KMS-11 (cell line): ENCODE measurements around the gene MOV10.

Experiments
- H2AFZ ChIP-seq: fragments of 200-600 bp; sonication (generic); 2 replicates; pipeline ENCODE4 v1.6.1; 2016; ENCODE audit warnings: antibody characterized with exemption, mixed run types, low read depth
- H3K27ac ChIP-seq: fragments of 200-600 bp; sonication (generic); 2 replicates; pipeline ENCODE4 v1.6.1; 2016; ENCODE audit warnings: mild to moderate bottlenecking, mixed run types
- H3K27me3 ChIP-seq: fragments of 200-600 bp; sonication (generic); 2 replicates; pipeline ENCODE4 v1.6.1; 2017; ENCODE audit warnings: mild to moderate bottlenecking, low read depth, mixed run types, moderate library complexity; ENCODE audit not compliant: insufficient read depth
- H3K36me3 ChIP-seq: fragments of 200-600 bp; sonication (generic); 2 replicates; pipeline ENCODE4 v1.6.1; 2017; ENCODE audit warnings: mild to moderate bottlenecking, mixed run types; ENCODE audit not compliant: insufficient read depth
- H3K4me1 ChIP-seq: fragments of 200-600 bp; sonication (generic); 2 replicates; pipeline ENCODE4 v1.6.1; 2016; ENCODE audit warnings: mild to moderate bottlenecking, low read depth, mixed run types; ENCODE audit not compliant: poor library complexity, severe bottlenecking
- H3K4me2 ChIP-seq: fragments of 200-600 bp; sonication (generic); 2 replicates; pipeline ENCODE4 v1.7.0; 2016; ENCODE audit warnings: mild to moderate bottlenecking, mixed run types
- H3K4me3 ChIP-seq: fragments of 200-600 bp; sonication (generic); IDR thresholded peaks from 2 replicates; pipeline ENCODE4 v1.6.1; 2017; ENCODE audit warnings: low read depth, low read length, mixed read lengths; ENCODE audit not compliant: insufficient read depth
- H3K79me2 ChIP-seq: fragments of 200-600 bp; sonication (generic); 2 replicates; pipeline ENCODE4 v1.6.1; 2016; ENCODE audit warnings: low read depth, mixed run types; ENCODE audit not compliant: insufficient read depth
- H3K9ac ChIP-seq: fragments of 200-600 bp; sonication (generic); 2 replicates; pipeline ENCODE4 v1.6.1; 2016; ENCODE audit warnings: mild to moderate bottlenecking, mixed run types
- H4K20me1 ChIP-seq: fragments of 200-600 bp; sonication (generic); 2 replicates; pipeline ENCODE4 v1.6.1; 2016; ENCODE audit warnings: mild to moderate bottlenecking, mixed run types; ENCODE audit not compliant: insufficient read depth
- CTCF ChIP-seq: fragments of 200-600 bp; sonication (generic); conservative IDR thresholded peaks from 2 replicates; pipeline ENCODE4 v1.6.1; 2017; ENCODE audit warnings: low read depth, mild to moderate bottlenecking, antibody characterized with exemption, low read length, moderate library complexity, mixed read lengths

Gene MOV10

GRCh38 chr1:112643080-112643479, 31.4 kb upstream of the MOV10 start:
- Histone ChIP-seq H4K20me1 (no peaks in the 10 kb centered on the region; the same call in 1 of the 2 replicates), H3K4me3 (no peak overlapping the region), H3K36me3 (0 out of 2 replicates have a peak, but pooled peaks cover 8% of the 10 kb centered on the region), H2AFZ (no peak overlapping the region), H3K79me2 (peaks cover 69% of the 10 kb centered on the region), H3K4me2 (no peak overlapping the region), H3K9ac (no peak overlapping the region), H3K27me3 (no peaks in the 10 kb centered on the region), H3K27ac (no peak overlapping the region), H3K4me1 (no peaks in the 10 kb centered on the region)
- TF ChIP-seq CTCF, result no peak

GRCh38 chr1:112646225-112646624, 28.2 kb upstream of the MOV10 start:
- no peak overlapping the region for H3K27ac ChIP-seq
- H3K9ac ChIP-seq, result no peak overlapping the region
- H3K4me3 ChIP-seq, result no peak overlapping the region
- no peaks in the 10 kb centered on the region for H4K20me1 ChIP-seq
- no peak overlapping the region for H2AFZ ChIP-seq
- no peak overlapping the region for H3K4me2 ChIP-seq
- peaks cover 58% of the 10 kb centered on the region for H3K79me2 ChIP-seq
- H3K36me3 ChIP-seq, result peaks cover 14% of the 10 kb centered on the region; the same call in 1 of the 2 replicates
- no peaks in the 10 kb centered on the region for H3K27me3 ChIP-seq
- no peak for TF ChIP-seq CTCF
- H3K4me1 ChIP-seq, result no peaks in the 10 kb centered on the region

GRCh38 chr1:112651205-112651604, 23.3 kb upstream of the MOV10 start:
- Histone ChIP-seq H3K27ac (no peak overlapping the region), H3K79me2 (peaks cover 15% of the 10 kb centered on the region; the same call in 1 of the 2 replicates), H4K20me1 (no peaks in the 10 kb centered on the region), H2AFZ (no peak overlapping the region), H3K4me3 (no peak overlapping the region), H3K4me1 (no peaks in the 10 kb centered on the region), H3K4me2 (no peak overlapping the region), H3K27me3 (no peaks in the 10 kb centered on the region), H3K36me3 (peaks cover 9% of the 10 kb centered on the region; the same call in 1 of the 2 replicates), H3K9ac (no peak overlapping the region)
- no peak for TF ChIP-seq CTCF

- no peak for TF ChIP-seq CTCF
- Histone ChIP-seq H3K36me3 (no peaks in the 10 kb centered on the region; the same call in 1 of the 2 replicates), H3K4me3 (no peak overlapping the region), H3K4me2 (no peak overlapping the region), H3K27ac (no peak overlapping the region), H3K9ac (no peak overlapping the region), H3K4me1 (peaks cover 21% of the 10 kb centered on the region), H3K27me3 (no peaks in the 10 kb centered on the region), H4K20me1 (no peaks in the 10 kb centered on the region), H3K79me2 (no peaks in the 10 kb centered on the region), H2AFZ (no peak overlapping the region)
Measured at GRCh38 chr1:112665857-112666256, 8.6 kb upstream of the MOV10 start.
